22Rv1 (cell line): ENCODE results near the gene PLA1A.
"Not testable (repeated sequence)": the region's sequence is repeated elsewhere in the genome, so short reads cannot be mapped to it uniquely, and the experiment has no call there.

Experiments used
- H3K27ac ChIP-seq: fragments of 450-650 bp; 2 replicates; pipeline ENCODE4 v1.5.1; 2017
- CTCF ChIP-seq: fragments of 450-650 bp; IDR thresholded peaks from 2 replicates; pipeline ENCODE4 v1.5.1; 2017; ENCODE audit warnings: mild to moderate bottlenecking
- ZFX ChIP-seq: fragments of 450-650 bp; IDR thresholded peaks from 2 replicates; pipeline ENCODE4 v1.6.1; 2017; ENCODE audit warnings: antibody characterized with exemption, borderline replicate concordance

Gene PLA1A

GRCh38 chr3:119588112-119588511, 9.6 kb upstream of the PLA1A start:
- H3K27ac ChIP-seq = no peak overlapping the region
- no peak for TF ChIP-seq CTCF
- no peak for TF ChIP-seq ZFX

DNA sequence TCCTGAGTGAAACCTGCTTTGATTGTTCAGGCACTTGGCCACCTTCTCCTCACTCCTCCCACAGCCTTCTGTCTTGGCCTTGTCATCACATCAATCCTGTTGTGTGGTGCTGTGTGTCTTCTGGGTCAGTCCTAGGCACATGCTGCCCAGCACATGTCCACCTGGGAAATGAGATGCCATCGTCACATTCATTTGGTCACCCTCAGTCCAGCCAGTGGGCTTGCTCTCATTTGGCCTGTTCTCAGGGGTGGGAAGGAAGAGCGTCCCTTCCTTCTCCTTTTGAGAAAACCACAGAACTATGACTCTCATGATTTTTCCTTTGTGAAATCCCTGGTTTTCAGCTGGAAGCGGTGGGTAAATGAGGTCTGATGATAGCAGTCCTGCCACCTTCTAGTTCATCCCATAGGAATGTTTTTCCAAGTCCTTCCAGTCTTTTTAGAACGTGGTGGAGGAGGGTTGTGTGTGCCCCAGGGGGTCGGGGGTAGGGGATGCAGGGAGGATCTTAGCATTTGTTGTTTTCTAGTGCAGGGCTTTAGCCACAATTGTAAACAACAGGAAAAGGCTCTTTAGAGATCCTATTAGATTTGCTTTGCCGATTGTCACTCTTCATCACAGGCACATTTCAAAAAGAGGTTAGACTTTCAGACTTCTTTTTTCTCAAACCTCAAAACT, 8.4 kb upstream of the PLA1A start:
- TF ChIP-seq ZFX (no peak), CTCF (no peak)
- H3K27ac ChIP-seq = no peak overlapping the region

DNA sequence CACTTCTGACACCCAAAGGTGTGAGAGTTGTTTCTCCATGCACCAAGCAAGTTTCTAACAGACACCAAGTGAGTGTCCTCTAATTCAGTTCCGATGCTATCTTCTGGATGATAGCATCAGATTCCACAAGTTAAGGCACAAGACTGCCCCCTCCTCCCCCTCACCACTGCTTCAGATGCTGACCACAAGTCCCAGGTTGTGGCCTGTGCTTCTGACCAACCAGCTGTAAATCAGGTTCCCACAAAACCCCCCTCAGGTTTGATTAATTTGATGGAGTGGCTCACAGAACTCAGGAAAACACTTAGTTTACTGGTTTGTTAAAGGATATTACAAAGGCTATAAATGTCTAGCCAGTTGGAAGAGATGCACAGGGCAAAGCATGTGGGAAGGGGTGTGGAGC, 7.0 kb upstream of the PLA1A start:
- no peak overlapping the region for H3K27ac ChIP-seq
- no peak for TF ChIP-seq ZFX
- TF ChIP-seq CTCF = no peak

- no peak for TF ChIP-seq ZFX
- no peak for TF ChIP-seq CTCF
Measured at GRCh38 chr3:119592861-119593260, 4.8 kb upstream of the PLA1A start.

DNA sequence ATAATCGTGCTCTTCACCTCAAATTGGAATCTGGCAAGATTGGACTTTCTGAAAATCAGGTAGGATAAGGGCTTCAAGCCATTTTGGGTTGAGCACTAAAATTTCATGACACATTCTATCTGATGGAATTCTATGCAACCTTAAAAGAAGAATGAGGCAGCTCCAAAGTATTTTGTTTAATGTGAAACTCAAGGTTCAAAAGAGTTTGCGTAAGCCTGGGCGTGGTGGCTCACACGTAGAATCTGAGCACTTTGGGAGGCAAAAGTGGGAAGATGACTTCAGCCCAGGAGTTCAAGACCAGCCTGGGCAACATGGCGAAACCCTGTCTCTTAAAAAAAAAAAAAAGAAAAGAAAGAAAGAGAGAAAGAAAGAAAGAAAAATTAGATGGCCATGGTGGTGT, 3.6 kb upstream of the PLA1A start:
- no peak for TF ChIP-seq CTCF
- TF ChIP-seq ZFX = no peak
- no peak overlapping the region for H3K27ac ChIP-seq

More at GRCh38 chr3:119592861-119593260, 4.8 kb upstream of the PLA1A start:
- no peak overlapping the region for H3K27ac ChIP-seq

DNA sequence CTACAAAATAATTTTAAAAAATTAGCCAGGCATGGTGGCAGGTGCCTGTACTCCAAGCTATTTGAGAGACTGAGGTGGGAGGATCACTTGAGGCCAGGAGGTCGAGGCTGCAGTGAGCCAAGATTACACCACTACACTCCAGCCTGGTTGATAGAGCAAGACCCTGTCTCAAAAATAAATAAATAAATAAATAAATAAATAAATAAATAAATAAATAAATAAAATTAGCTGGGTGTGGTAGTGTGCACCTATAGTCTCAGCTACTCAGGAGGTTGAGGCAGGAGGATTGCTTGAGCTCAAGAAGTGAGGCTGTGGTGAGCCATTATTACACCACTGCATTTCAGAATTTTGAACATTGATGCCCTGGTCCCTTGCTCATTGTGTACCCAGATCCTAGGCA, 2.8 kb upstream of the PLA1A start:
- H3K27ac ChIP-seq = not testable (repeated sequence)

DNA sequence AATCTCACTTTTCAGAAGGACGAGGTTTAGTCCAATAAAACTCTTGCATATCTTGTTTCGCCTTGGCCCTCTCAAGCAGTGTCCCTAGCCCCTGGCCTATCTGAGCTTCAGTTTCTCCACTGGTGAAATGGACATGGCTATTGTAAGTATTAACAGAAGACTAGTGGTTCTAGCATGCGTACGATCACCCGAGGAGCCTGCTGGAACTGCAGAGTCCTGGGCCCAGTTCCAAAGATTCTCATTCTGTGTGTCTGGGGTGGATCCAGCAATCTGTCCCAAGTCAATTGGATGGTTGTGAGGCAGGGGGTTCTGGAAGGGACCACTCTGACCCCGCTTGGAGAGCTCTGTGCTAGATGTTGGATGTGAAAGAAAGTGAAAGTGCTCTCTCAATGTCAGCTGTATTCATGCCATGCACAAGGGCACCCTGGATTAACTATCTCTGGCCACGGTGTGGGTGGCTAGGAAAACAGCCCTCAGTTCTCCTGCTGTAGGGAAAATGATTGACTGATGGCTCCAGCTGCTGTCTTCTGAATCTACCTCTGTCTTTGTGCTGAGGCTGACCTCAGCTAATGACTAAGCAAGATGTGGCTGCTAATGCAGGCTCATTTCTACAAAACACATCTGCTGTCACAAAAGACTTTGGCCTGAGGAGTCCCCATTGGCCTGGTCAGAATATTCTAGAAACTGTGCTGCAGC, 1.9 kb upstream of the PLA1A start:
- no peak for TF ChIP-seq CTCF
- TF ChIP-seq ZFX = no peak
- H3K27ac ChIP-seq = no peak overlapping the region

- TF ChIP-seq CTCF (no peak), ZFX (no peak)
- H3K27ac ChIP-seq = no peak overlapping the region
Measured at GRCh38 chr3:119596398-119596797, 1.3 kb upstream of the PLA1A start.
